Stimulated activated effector memory CD8-positive, alpha-beta T cell treated with anti-CD3 and anti-CD28 coated beads, Interleukin-12 subunit alpha, Interleukin-12 subunit beta, amount 100 ng/mL, for 72 hours (primary cell): Measurements from ENCODE around the gene GC.
A peak's percentile ranks its signal among the peaks of the same experiment; 100 is the strongest.
"Not testable (repeated sequence)": the region's sequence is repeated elsewhere in the genome, so short reads cannot be mapped to it uniquely, and the experiment has no call there.

Experiments
- ATAC-seq: fragments of 150-1000 bp; cut with Tn5 transposase; 2 replicates; pipeline ENCODE4 v1.10.0; 2021
- DNase-seq, 2 donors: peaks; one replicate each; pipeline ENCODE4 v3.0.0; 2021 to 2022; ENCODE audit warnings: low spot score in 2 of 2
- H3K27ac Mint-ChIP-seq: one replicate; pipeline ENCODE4 v1.8.0; 2022; ENCODE audit warnings: mild to moderate bottlenecking, mixed read lengths
- H3K36me3 Mint-ChIP-seq: one replicate; pipeline ENCODE4 v1.8.0; 2022; ENCODE audit warnings: mild to moderate bottlenecking, mixed read lengths
- H3K4me1 Mint-ChIP-seq: one replicate; pipeline ENCODE4 v1.8.0; 2022; ENCODE audit warnings: mixed read lengths
- H3K4me3 Mint-ChIP-seq: one replicate; pipeline ENCODE4 v1.8.0; 2022; ENCODE audit warnings: mild to moderate bottlenecking, mixed read lengths
- H3K9me3 Mint-ChIP-seq: one replicate; pipeline ENCODE4 v1.8.0; 2022; ENCODE audit warnings: mixed read lengths

The GC gene

DNA sequence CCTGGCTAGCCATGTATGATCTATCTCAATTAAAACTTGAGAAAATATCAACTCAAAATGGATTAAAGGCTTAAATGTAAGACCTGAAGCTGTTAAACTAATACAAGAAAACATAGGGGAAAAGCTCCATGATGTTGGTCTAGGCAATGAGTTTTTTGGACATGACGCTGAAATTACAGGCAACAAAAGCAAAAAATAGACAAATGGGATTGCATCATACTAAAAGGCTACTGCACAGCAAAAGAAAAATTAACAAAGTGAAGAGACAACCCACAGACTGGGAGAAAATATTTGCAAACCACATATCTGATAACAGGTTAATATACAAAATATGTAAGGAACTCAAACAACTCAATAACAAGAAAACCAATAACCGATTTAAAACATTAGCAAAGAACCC, 8.4 kb downstream of the GC start:
- Mint-ChIP-seq H3K4me1 (no peaks in the 10 kb centered on the region), H3K4me3 (no peak overlapping the region), H3K9me3 (no peaks in the 10 kb centered on the region), H3K36me3 (no peaks in the 10 kb centered on the region), H3K27ac (no peak overlapping the region)
- DNase-seq = no peak
- ATAC-seq = no peak

- Mint-ChIP-seq H3K4me3 (no peak overlapping the region), H3K36me3 (no peaks in the 10 kb centered on the region), H3K9me3 (no peaks in the 10 kb centered on the region)
Measured at GRCh38 chr4:71774136-71774535, 9.7 kb downstream of the GC start.

GRCh38 chr4:71773004-71773403, 10.9 kb downstream of the GC start:
- H3K4me1 Mint-ChIP-seq = no peaks in the 10 kb centered on the region
- ATAC-seq = no peak

More at GRCh38 chr4:71774136-71774535, 9.7 kb downstream of the GC start:
- ATAC-seq (no peak), DNase-seq (no peak)
- H3K27ac Mint-ChIP-seq = no peak overlapping the region
- H3K4me1 Mint-ChIP-seq = no peaks in the 10 kb centered on the region

GRCh38 chr4:71772592-71772991, 11.3 kb downstream of the GC start:
- no peak overlapping the region for H3K4me3 Mint-ChIP-seq
- H3K9me3 Mint-ChIP-seq = no peaks in the 10 kb centered on the region
- no peaks in the 10 kb centered on the region for H3K36me3 Mint-ChIP-seq
- no peak for ATAC-seq
- H3K4me1 Mint-ChIP-seq = no peaks in the 10 kb centered on the region
- H3K27ac Mint-ChIP-seq = no peak overlapping the region
- no peak for DNase-seq

More at GRCh38 chr4:71773004-71773403, 10.9 kb downstream of the GC start:
- Mint-ChIP-seq H3K27ac (no peak overlapping the region), H3K36me3 (no peaks in the 10 kb centered on the region), H3K9me3 (no peaks in the 10 kb centered on the region), H3K4me3 (no peak overlapping the region)
- no peak for DNase-seq

- ATAC-seq = no peak
- H3K4me1 Mint-ChIP-seq = no peaks in the 10 kb centered on the region
- no peaks in the 10 kb centered on the region for H3K36me3 Mint-ChIP-seq
- H3K27ac Mint-ChIP-seq = no peak overlapping the region
- no peaks in the 10 kb centered on the region for H3K9me3 Mint-ChIP-seq
- H3K4me3 Mint-ChIP-seq = no peak overlapping the region
- DNase-seq = no peak
Measured at GRCh38 chr4:71771613-71772012, 12.3 kb downstream of the GC start.

DNA sequence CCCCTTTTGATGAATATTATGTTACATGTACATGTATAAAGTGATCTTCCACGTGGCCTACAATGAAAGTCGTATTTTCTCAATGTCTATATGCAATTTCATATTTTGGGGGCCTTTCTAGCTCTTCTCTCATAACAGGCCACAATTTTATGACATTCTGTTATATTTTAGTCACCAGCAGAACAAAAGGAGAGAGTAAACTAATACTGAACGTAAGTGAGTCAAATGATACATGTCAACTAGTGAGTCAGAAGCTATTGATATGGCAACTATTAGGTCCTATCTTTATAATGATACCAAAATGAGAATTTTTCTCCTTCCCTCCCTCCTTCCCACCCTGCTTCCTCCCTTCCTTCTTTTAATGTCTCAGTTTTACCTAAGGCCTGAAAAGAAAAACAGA, 14.4 kb downstream of the GC start:
- Mint-ChIP-seq H3K4me3 (no peak overlapping the region), H3K9me3 (no peaks in the 10 kb centered on the region), H3K36me3 (no peaks in the 10 kb centered on the region), H3K27ac (no peak overlapping the region), H3K4me1 (no peaks in the 10 kb centered on the region)
- ATAC-seq = peak; percentile 55
- DNase-seq = no peak

DNA sequence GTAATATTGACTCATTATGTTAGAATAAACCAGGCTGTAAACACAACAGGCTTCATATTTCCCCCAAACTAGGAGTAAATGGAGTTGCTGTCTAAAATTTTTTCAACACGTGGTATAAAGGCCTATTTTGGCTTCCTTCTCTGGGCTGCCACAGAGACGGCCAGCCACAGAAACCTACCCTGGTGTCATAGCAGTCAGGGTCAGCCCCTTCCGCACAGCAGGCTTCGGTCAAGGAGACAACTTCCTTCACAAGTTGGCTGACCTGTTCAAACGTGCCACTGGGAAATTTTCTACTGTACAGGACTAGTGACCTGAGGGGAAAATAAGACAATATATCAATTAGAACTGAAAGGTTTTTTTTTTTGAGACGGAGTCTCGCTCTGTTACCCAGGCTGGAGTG, 15.8 kb downstream of the GC start:
- ATAC-seq = no peak
- H3K4me3 Mint-ChIP-seq = no peak overlapping the region
- H3K4me1 Mint-ChIP-seq = no peaks in the 10 kb centered on the region
- no peaks in the 10 kb centered on the region for H3K9me3 Mint-ChIP-seq
- H3K27ac Mint-ChIP-seq = no peak overlapping the region
- no peaks in the 10 kb centered on the region for H3K36me3 Mint-ChIP-seq
- DNase-seq = no peak

DNA sequence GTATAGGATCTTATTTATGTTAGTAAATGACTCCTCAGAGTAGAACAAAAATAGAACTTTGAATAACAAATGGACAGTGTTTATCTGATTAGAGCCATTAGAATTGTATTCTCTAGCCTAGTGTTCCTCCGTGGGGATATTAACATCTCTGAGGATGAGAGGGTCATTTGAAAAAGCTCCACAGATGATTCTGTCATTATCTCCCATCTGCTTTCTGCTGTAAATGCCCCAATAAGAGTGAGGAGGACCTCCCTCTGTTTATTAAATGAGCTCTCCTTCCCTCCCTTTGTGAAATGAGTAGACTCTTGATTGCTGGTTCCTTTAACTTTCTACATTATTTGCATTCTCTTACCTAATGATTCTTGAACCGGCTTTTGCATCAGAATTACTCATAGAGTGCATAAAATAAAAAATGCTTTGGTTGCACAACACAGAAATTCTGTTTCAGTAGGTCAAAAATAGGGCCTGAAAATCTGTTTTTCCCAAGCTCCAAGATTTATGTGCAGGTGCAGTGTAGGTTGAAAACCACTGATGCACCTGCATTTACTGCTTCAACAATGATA, 18.0 kb downstream of the GC start:
- Mint-ChIP-seq H3K27ac (no peak overlapping the region), H3K36me3 (no peaks in the 10 kb centered on the region), H3K4me3 (no peak overlapping the region), H3K4me1 (no peaks in the 10 kb centered on the region), H3K9me3 (no peaks in the 10 kb centered on the region)
- ATAC-seq (no peak), DNase-seq (no peak)

GRCh38 chr4:71765350-71765749, 18.5 kb downstream of the GC start:
- Mint-ChIP-seq H3K4me1 (no peaks in the 10 kb centered on the region), H3K36me3 (no peaks in the 10 kb centered on the region), H3K4me3 (no peak overlapping the region), H3K27ac (no peak overlapping the region), H3K9me3 (no peaks in the 10 kb centered on the region)
- DNase-seq = no peak
- no peak for ATAC-seq

- Mint-ChIP-seq H3K36me3 (no peaks in the 10 kb centered on the region), H3K4me3 (no peak overlapping the region), H3K4me1 (no peaks in the 10 kb centered on the region), H3K27ac (no peak overlapping the region), H3K9me3 (no peaks in the 10 kb centered on the region)
- DNase-seq (no peak), ATAC-seq (no peak)
Measured at GRCh38 chr4:71752383-71753042, 31.4 kb downstream of the GC start.

- Mint-ChIP-seq H3K4me1 (no peaks in the 10 kb centered on the region), H3K36me3 (no peaks in the 10 kb centered on the region), H3K4me3 (no peak overlapping the region), H3K9me3 (no peaks in the 10 kb centered on the region), H3K27ac (no peak overlapping the region)
- no peak for ATAC-seq
- DNase-seq = no peak
Measured at GRCh38 chr4:71749008-71749594, 34.8 kb downstream of the GC start.

GRCh38 chr4:71746379-71746778, 37.5 kb downstream of the GC start:
- no peak overlapping the region for H3K27ac Mint-ChIP-seq
- no peaks in the 10 kb centered on the region for H3K36me3 Mint-ChIP-seq
- no peaks in the 10 kb centered on the region for H3K4me1 Mint-ChIP-seq
- ATAC-seq (no peak), DNase-seq (no peak)
- H3K4me3 Mint-ChIP-seq = no peak overlapping the region
- no peaks in the 10 kb centered on the region for H3K9me3 Mint-ChIP-seq

DNA sequence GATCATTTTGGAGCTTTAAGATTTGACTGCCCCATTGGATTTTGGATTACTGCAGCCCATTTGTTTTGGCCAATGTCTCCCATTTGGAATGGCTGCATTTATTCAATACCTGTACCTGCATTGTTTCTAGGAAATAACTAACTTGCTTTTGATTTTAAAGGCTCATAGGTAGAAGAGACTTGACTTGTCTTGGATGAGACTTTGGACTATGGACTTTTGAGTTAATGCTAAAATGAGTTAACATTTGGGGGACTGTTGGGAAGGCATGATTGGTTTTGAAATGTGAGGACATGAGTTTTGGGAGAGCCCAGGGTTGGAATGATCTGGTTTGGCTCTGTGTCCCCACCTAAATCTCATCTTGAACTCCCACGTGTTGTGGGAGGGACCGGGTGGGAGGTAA, 45.1 kb downstream of the GC start:
- not testable (repeated sequence) for H3K4me3 Mint-ChIP-seq, H3K36me3 Mint-ChIP-seq, H3K9me3 Mint-ChIP-seq, DNase-seq, ATAC-seq, H3K27ac Mint-ChIP-seq, H3K4me1 Mint-ChIP-seq

DNA sequence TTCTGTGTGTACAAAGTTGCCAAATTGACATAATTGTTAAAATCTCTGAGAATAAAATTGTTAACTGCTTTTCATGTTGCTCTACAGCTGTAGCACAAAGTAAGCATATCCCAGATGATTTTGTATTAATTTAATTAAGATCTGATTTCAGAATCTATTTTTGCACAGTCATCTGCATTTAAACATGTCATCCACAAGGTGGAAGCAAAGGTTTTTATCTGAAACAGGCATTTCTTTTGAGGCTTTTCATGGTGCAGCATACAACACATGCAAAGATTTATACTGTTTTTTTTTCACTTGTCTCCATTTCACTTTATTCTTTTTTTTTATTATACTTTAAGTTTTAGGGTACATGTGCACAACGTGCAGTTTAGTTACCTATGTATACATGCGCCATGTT, 51.2 kb downstream of the GC start:
- no peaks in the 10 kb centered on the region for H3K4me1 Mint-ChIP-seq
- ATAC-seq (no peak), DNase-seq (no peak)
- no peaks in the 10 kb centered on the region for H3K9me3 Mint-ChIP-seq
- H3K27ac Mint-ChIP-seq = no peak overlapping the region
- no peaks in the 10 kb centered on the region for H3K36me3 Mint-ChIP-seq
- H3K4me3 Mint-ChIP-seq = no peak overlapping the region

- no peak for DNase-seq
- no peak overlapping the region for H3K27ac Mint-ChIP-seq
- no peaks in the 10 kb centered on the region for H3K36me3 Mint-ChIP-seq
- H3K9me3 Mint-ChIP-seq = no peaks in the 10 kb centered on the region
- no peaks in the 10 kb centered on the region for H3K4me1 Mint-ChIP-seq
- no peak overlapping the region for H3K4me3 Mint-ChIP-seq
- no peak for ATAC-seq
Measured at GRCh38 chr4:71732066-71732465, 51.8 kb downstream of the GC start.

GRCh38 chr4:71729856-71730255, 54.0 kb downstream of the GC start:
- H3K9me3 Mint-ChIP-seq = no peaks in the 10 kb centered on the region
- no peaks in the 10 kb centered on the region for H3K36me3 Mint-ChIP-seq
- no peaks in the 10 kb centered on the region for H3K4me1 Mint-ChIP-seq
- no peak overlapping the region for H3K4me3 Mint-ChIP-seq
- no peak for DNase-seq
- no peak overlapping the region for H3K27ac Mint-ChIP-seq
- ATAC-seq = no peak
